Measurements from ENCODE around the gene AFAP1L1.

- TF ChIP-seq, protein P1, sequence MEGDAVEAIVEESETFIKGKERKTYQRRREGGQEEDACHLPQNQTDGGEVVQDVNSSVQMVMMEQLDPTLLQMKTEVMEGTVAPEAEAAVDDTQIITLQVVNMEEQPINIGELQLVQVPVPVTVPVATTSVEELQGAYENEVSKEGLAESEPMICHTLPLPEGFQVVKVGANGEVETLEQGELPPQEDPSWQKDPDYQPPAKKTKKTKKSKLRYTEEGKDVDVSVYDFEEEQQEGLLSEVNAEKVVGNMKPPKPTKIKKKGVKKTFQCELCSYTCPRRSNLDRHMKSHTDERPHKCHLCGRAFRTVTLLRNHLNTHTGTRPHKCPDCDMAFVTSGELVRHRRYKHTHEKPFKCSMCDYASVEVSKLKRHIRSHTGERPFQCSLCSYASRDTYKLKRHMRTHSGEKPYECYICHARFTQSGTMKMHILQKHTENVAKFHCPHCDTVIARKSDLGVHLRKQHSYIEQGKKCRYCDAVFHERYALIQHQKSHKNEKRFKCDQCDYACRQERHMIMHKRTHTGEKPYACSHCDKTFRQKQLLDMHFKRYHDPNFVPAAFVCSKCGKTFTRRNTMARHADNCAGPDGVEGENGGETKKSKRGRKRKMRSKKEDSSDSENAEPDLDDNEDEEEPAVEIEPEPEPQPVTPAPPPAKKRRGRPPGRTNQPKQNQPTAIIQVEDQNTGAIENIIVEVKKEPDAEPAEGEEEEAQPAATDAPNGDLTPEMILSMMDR (conservative IDR thresholded peaks at IDR 0.05 in 1 of 2, IDR thresholded peaks at IDR 0.05 in 1 of 2; ENCODE audit: extremely low read depth in 1 of 2, insufficient read depth in 1 of 2, low read depth in 1 of 2, low read length in 2 of 2), result no peak
- no peak for TF ChIP-seq EZH2 (IDR thresholded peaks at IDR 0.05; ENCODE audit: borderline replicate concordance, low read length)
These were observed 82.3 kb downstream of the AFAP1L1 start for GRCh38 chr5:149353911-149354310.

Data from mammary epithelial cell (primary cell).